GM12801 (cell line): Measurements from ENCODE around the gene DDAH1.

ENCODE experiments used
- CTCF ChIP-seq: IDR thresholded peaks from one replicate; pipeline ENCODE4 v1.5.1; 2011; ENCODE audit warnings: control low read depth; ENCODE audit not compliant: insufficient read length; ENCODE audit errors: extremely low read depth

The DDAH1 gene

DNA sequence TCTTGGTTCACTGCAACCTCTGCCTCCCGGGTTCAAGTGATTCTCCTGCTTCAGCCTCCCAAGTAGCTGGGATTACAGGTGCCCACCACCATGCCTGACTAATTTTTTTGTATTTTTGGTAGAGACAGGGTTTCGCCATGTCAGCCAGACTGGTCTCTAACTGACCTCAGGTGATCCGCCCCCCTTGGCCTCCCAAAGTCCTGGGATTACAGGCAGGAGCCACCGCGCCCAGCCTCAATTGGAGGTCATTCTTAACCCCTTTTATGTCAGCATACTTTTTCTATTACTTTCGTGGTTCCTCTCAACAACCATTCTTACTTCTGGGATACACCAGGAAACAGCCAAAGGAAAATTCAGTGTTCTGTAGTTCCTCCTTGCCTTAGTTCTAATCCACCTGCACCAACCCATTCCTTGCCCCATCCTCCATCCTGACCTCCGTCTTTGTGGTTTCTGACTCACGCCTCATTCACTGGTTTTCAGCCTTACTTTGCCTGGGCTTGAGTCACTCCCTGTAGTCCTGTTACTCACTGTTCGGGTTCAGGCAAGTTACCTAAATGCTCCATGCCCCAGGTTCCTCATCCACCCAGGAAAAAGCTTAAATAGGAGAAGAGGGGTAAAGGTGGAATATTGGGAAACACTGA lies 175.6 kb downstream of the DDAH1 start:
- TF ChIP-seq CTCF, result no peak

DNA sequence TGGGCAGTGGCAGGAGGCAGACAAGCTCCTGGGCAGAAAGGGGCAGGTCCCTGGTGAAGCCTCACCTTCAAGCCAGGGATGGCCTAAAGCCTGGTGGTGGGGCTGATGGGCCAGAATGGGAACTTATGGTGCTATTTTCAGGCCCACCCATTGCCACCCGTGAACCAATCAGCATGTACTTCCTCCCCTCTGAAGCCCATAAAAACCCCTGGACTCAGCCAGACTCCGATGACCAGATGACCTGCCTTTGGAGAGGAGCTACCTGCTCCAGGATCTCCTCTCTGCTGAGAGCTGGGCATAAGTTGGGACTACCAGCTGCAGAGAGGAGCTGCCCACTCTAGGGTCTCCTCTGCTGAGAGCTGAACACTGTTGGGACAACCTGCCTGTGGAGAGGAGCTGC lies 180.8 kb downstream of the DDAH1 start:
- no peak for TF ChIP-seq CTCF

DNA sequence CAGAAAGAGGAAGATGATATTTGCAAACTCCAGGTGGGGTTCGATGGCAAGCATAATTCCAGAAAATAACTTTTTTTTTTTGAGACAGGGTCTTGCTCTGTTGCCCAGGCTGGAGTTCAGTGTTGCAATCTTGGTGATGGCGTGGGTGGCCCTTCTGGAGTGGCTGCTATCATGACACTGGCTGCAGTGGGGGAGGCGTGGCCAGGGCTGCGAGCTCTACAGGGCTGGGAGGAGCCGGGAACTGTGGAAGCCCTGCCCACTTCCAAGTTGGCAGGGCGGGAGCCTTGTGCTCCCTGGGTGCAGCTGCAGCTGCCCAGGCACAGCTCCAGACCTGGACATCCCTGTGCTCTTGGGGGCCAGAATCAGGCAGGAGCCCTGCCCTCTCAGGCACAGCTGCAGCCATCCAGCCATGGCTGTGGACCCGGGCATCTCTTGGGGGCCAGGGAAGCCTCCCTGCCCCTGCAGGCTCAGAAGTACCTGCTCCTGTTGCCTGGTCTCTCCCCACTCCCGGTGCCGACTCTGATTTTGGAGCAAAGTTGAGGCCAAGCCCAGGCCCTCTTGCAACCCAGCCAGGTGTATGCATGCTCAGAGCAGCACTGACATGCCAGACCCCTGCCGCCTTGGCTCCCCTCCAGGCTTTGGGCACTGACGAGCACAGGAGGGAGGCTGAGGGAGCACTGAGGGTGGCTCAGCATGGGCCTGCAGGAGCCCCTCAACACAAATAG lies 181.3 kb downstream of the DDAH1 start:
- no peak for TF ChIP-seq CTCF

DNA sequence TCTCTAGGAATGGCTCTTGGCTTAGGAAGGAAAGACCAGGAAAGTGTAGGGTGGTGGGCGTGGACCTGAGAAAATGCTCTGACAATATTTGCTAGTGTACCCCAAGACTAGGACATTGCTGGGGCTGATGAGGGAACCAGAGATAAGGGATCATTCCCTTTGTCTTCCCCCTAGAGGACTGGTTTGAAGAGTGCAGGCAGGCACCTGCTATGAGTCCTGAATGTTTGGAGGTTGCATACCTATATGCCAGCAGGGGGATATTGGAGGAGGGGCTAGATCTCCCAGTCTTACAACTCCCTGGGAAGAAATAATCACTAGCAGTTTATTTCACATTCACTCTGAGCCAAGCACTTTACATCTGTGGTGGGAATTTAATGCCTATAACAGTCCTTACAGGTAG lies 182.5 kb downstream of the DDAH1 start:
- no peak for TF ChIP-seq CTCF

DNA sequence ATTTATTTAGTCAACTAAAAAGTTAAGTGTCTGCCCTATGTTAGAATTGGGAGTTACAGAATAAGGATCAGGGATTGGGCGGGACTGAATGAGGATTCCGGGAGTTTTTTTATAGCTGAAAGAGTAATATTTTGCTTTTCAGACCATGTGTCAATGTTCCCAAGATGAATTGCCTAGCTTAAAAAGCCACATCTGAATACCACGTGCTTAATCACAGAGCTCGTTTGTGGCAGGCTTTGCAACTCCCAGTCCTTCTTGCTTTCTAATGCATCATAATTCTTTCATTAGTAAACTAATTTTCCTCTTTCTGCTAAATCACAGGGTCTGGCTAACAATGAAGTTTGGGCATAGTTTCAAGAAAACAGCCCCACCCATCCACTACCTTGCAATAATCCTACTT lies 184.3 kb downstream of the DDAH1 start:
- no peak for TF ChIP-seq CTCF

DNA sequence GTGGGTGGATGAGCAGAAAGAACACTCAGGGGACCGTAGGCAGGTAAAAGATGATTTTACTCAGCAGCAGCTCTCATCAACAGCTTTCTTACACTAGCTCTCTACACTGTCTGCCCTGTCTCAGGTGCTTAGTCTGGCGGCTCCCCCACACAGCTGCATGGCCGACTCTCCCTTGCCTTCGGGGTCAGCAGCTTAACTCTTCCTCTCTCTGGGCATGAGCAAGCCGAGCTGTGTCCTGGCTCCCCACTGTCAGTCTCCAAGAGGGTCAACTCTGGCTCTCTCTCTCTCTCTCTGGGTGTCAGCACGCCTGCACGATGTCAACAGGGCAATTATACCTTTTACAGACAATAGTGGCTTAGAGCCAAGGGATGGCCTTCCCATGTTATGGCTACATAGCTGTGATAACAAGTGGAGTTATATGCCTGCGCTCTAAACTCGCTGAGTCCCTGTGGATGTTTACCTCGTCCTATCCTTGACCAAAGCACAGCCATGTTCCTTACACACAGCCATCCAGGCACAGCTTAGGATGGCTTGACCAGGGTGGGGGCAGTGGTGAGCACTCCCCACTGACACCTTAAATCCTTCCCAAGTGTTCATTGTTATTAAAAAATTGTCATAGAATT lies 185.4 kb downstream of the DDAH1 start:
- no peak for TF ChIP-seq CTCF

GRCh38 chr1:85278853-85279314 lies 186.1 kb downstream of the DDAH1 start:
- TF ChIP-seq CTCF, result no peak
